ENCODE measurements around the gene KCNV2. TPM values are rescaled to one million over a fixed set of nuclear protein-coding genes. Genes with fewer than 3 reads are reported as not detected.

KCNV2 gene
- total RNA-seq, 1 donor from 2014 or later: not detected

Other genes starting within 250 kb of the KCNV2 start
- gene VLDLR, start 95.7 kb upstream of the KCNV2 start, total RNA-seq (ENCODE audit: unreplicated experiment): 28.8 TPM
- 33.4 TPM for gene PUM3, start 126.6 kb downstream of the KCNV2 start, total RNA-seq (ENCODE audit: unreplicated experiment)

Data from glutamatergic neuron (in vitro differentiated cells).